Measurements from ENCODE around the gene NF2.

The NF2 gene

DNA sequence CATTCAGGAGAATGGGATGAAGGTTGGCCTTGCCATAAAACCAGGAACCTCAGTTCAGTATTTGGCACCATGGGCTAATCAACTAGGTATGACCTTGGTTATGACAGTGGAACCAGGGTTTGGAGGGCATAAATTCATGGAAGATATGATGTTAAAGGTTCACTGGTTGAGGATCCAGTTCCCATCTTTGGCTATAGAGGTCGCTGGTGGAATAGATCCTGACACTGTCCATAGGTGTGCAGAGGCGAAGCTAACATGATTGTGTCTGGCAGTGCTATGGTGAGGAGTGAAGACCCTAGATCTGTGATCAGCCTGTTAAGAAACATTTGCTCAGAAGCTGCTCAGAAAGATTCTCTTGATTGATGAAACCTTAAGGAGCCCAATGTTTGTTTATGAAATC, 5.7 kb downstream of the NF2 start:
- Mint-ChIP-seq H3K27ac (no peak overlapping the region), H3K4me1 (ENCODE audit: low read depth) (peaks cover 13% of the 10 kb centered on the region), H3K36me3 (ENCODE audit: low read depth) (peaks cover 31% of the 10 kb centered on the region), H3K27me3 (ENCODE audit: low read depth) (no peaks in the 10 kb centered on the region), H3K4me3 (no peak overlapping the region), H3K9me3 (peaks cover 7% of the 10 kb centered on the region)
- no peak for DNase-seq (ENCODE audit: low spot score)

DNA sequence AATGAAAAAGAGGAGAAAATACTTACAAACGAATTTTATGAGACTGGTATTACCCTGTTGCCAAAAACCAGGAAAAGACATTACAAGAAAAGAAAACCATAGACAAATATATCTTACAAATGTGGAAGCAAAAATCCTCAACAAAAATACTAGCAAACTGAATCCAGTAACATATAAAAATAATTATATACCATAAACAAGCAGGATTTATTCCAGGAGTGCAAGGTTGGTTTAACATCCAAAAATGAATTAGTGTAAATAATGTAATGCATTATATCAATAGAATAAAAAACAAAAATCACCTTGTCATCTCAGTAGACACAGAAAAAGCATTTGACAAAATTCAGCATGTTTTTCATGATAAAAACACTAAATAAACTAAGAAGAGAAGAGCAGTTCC, 7.3 kb downstream of the NF2 start:
- no peak for DNase-seq (ENCODE audit: low spot score)
- Mint-ChIP-seq H3K4me3 (no peak overlapping the region), H3K27ac (no peak overlapping the region), H3K27me3 (ENCODE audit: low read depth) (no peaks in the 10 kb centered on the region), H3K36me3 (ENCODE audit: low read depth) (peaks cover 30% of the 10 kb centered on the region), H3K9me3 (peaks cover 7% of the 10 kb centered on the region), H3K4me1 (ENCODE audit: low read depth) (peaks cover 9% of the 10 kb centered on the region)

DNA sequence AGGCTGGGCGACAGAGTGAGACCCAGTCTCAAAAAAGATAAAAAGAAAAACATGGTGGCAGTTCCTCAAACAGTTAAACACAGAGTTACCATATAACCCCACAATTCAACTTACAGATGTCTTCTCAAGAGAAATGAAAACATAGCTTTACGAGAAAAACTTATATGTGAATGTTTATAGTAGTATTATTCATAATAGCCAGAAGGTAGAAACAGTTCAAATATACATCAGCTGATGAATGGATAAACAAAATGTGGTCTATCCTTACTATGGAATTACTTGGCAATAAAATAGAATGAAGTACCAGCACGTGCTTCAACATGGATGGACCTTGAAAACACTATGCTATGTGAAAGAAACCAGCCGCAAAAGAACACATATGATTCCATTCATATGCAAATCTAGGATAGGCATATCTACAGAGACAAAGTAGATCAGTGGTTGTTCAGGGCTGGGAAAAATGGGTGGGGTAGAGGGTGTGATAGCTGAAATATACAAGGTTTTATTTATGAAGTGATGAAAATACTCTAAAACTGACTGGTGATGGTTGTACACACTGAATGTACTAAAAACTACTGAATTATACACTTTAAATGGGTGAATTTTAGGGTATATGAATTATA, 12.4 kb downstream of the NF2 start:
- Mint-ChIP-seq H3K4me1 (ENCODE audit: low read depth) (peaks cover 17% of the 10 kb centered on the region), H3K27ac (no peak overlapping the region), H3K36me3 (ENCODE audit: low read depth) (peaks cover 8% of the 10 kb centered on the region), H3K4me3 (no peak overlapping the region), H3K9me3 (peaks cover 3% of the 10 kb centered on the region), H3K27me3 (ENCODE audit: low read depth) (no peaks in the 10 kb centered on the region)
- DNase-seq (ENCODE audit: low spot score) = no peak

DNA sequence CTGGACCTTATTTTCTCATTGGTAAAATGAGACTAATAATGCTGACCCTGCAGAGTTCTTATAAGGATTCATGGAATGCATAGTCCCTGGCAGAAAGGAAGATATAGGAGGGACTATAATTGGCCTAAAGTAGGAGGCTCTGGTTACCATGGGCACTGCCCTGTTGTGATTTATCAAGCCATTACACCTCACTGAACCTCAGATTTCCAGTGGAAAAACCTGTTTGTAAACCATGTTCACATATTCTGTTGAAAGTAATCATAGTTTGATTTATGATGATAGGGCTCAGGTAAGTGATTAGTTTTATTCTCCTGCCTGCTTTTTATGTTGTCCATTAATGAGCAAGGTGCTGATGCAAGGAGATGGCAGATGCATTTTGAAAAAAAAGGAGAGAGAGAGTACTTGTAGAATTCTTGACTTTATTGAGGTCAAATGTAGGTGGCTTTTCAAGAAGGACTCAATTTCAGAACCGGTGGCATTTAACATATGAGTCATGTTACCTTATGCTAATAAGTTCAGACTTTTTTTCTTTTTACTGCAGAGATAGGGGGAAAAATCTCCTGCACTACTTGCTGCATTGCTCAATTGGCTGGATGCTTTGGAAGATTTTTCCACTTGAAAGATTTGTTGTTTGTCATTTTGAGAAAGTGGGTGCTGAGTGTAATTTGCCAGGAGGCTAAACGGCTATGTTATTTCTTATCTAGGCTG, 14.6 kb downstream of the NF2 start:
- Mint-ChIP-seq H3K4me3 (no peak overlapping the region), H3K9me3 (no peaks in the 10 kb centered on the region), H3K4me1 (ENCODE audit: low read depth) (peaks cover 26% of the 10 kb centered on the region), H3K27ac (no peak overlapping the region), H3K27me3 (ENCODE audit: low read depth) (no peaks in the 10 kb centered on the region), H3K36me3 (ENCODE audit: low read depth) (peaks cover 4% of the 10 kb centered on the region)
- no peak for DNase-seq (ENCODE audit: low spot score)

DNA sequence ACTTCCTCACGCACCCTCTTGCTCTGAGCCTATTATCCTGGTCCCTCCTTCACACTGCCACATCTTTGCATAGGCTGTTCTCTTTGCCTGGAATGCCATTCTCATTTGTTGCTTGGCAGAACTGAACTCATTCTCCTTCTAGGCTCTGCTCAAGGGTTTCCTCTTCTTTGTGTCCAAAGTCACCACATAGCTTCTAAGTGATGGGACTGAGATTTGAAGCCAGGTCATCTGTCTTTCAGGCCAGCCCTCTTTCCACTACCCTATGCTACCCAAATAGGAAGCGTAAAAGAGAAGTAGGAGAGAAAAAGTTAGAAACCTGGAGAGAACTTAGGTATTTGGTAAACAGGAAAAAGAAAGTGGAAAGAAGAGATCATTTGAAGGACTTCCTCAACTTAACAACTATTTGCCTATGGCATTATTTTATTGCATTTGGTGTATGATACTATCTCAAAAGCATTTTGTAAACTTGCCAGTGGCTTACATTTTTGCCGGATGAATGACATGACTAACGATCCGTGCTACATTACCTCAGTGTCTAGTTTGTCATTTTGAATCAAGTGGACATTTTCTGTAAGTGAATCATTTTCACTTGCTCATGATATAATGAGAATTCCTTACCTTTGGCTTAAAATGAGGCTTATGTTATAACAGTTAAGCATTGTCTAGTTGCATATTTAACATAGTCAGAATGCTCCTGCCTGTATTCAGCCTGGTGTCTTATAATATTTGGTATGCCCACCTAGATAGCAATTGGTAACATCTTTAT, 18.5 kb downstream of the NF2 start:
- H3K4me1 Mint-ChIP-seq (ENCODE audit: low read depth) = peaks cover 56% of the 10 kb centered on the region
- no peaks in the 10 kb centered on the region for H3K27me3 Mint-ChIP-seq (ENCODE audit: low read depth)
- no peaks in the 10 kb centered on the region for H3K9me3 Mint-ChIP-seq
- no peak for DNase-seq (ENCODE audit: low spot score)
- no peaks in the 10 kb centered on the region for H3K36me3 Mint-ChIP-seq (ENCODE audit: low read depth)
- no peak overlapping the region for H3K27ac Mint-ChIP-seq
- H3K4me3 Mint-ChIP-seq = no peak overlapping the region

DNA sequence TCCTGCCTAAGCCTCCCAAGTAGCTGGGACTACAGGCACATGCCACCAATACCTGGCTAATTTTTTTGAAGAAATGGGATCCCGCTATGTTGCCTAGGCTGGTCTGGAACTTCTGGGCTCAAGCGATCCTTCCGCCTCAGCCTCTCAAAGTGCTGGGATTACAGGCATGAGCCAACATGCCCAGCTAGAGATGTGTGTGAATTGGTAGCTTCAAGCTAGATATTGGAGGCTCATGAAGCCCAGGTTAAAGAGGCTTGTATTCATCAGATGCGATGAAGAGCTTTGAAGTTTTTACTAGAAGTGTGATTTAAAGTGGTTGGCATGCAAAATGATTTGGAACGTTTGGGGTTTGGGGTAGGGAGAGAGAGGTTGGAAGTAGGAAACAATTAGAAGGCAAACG, 19.6 kb downstream of the NF2 start:
- peak overlapping the region; percentile 6 for H3K4me3 Mint-ChIP-seq
- no peaks in the 10 kb centered on the region for H3K9me3 Mint-ChIP-seq
- H3K4me1 Mint-ChIP-seq (ENCODE audit: low read depth) = peaks cover 46% of the 10 kb centered on the region
- H3K27me3 Mint-ChIP-seq (ENCODE audit: low read depth) = no peaks in the 10 kb centered on the region
- peak overlapping the region; percentile 22 for H3K27ac Mint-ChIP-seq
- DNase-seq (ENCODE audit: low spot score) = no peak
- H3K36me3 Mint-ChIP-seq (ENCODE audit: low read depth) = no peaks in the 10 kb centered on the region

DNA sequence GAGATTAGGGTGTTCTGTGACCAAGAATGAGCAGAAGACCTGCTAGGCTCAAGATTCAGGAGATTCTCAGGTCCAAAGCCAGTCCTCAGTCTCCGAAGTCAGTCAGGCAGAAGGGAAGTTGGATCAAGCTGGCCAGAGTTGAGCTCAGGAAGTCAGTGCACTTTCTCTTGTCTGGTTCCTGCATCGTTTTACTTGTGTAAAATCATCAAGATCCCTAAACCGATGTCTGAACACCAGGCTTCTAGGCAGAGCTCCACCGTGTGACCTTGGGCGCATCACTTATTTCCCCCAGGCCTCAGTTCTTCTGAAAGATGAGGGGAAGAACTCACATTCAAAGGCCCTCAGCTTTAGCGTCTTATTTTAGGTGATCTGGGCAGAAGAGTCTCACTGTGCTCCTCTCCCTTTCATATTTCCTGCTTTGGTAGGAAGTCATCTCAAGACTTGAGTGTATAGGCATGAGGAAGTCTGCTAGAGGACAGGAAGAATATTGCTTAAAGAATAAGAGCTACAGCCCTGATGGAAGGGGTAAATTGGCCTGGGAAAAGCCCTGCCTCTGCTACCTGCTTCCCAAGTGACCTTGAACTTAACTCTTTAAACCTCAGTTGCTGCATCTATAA, 20.2 kb downstream of the NF2 start:
- H3K4me1 Mint-ChIP-seq (ENCODE audit: low read depth) = peaks cover 43% of the 10 kb centered on the region
- no peaks in the 10 kb centered on the region for H3K9me3 Mint-ChIP-seq
- H3K4me3 Mint-ChIP-seq = peak overlapping the region; percentile 6
- H3K27ac Mint-ChIP-seq = peak overlapping the region; percentile 22
- DNase-seq (ENCODE audit: low spot score) = no peak
- no peaks in the 10 kb centered on the region for H3K36me3 Mint-ChIP-seq (ENCODE audit: low read depth)
- H3K27me3 Mint-ChIP-seq (ENCODE audit: low read depth) = no peaks in the 10 kb centered on the region

DNA sequence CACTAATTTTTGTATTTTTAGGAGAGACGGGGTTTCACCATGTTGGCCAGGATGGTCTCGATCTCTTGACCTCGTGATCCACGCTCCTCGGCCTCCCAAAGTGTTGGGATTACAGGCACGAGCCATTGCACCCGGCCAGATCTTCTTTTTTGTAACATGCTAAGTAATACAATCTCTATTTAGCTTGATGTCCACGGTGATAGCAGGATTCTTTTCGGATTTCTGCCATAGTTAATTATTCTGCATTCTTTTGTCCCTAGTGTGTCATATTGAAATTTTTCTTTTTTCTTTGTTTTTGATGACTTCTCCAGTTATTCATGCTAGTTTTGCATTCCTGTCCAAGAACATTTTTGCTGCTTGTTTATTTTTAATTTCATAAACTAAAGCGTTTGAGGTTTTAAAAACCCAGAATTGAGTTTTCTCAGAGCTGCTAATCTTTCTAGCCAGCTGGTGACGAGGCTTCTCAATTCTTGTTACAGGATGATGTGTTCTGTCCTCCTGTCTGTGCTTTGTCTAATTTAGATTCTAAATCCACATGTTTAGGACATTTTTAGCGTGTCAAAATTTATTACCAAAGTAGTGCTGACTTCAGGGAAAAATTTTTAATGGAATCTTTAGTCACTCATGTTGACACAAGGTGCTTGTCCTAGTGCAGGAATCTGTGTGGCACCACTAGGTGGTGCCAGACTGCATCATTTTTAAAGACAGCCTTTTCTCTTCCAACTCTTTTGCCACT, 21.8 kb downstream of the NF2 start:
- no peaks in the 10 kb centered on the region for H3K27me3 Mint-ChIP-seq (ENCODE audit: low read depth)
- no peaks in the 10 kb centered on the region for H3K9me3 Mint-ChIP-seq
- H3K4me1 Mint-ChIP-seq (ENCODE audit: low read depth) = peaks cover 49% of the 10 kb centered on the region
- peak overlapping the region; percentile 13 for H3K27ac Mint-ChIP-seq
- peak; percentile 25 for DNase-seq (ENCODE audit: low spot score)
- H3K36me3 Mint-ChIP-seq (ENCODE audit: low read depth) = peaks cover 3% of the 10 kb centered on the region
- H3K4me3 Mint-ChIP-seq = peak overlapping the region; percentile 45

DNA sequence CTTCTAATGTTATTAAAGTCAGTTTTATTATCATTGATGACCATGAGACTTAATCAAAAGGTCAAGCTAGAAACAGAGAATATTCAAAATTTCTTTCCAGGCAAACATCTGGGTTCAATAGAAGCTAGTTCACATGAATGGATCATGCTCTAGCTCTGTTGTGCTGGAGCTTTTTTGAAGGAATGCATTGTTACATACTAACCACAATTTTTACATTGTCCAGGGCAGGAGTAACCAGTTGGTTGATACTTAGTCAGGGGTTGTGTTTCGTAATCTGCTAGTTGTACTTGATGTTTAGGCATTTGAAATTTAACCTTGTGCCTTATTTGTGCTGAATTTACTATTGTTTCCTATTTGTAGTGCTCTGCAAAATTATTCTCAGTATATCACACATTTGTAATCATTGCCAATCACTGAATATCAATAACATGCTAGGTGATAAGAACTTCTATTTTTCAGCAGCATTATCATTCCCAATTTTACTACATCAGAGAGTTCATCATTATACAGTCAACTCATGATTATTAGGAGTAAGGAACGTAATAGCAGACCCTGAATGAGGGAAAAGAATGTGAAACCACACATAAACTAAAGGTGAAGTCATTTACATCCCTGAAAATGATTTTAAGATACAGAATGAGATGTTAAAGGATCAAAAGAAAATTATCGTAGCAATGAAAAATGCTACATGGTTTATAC, 23.2 kb downstream of the NF2 start:
- Mint-ChIP-seq H3K4me1 (ENCODE audit: low read depth) (peaks cover 49% of the 10 kb centered on the region), H3K27me3 (ENCODE audit: low read depth) (no peaks in the 10 kb centered on the region), H3K27ac (no peak overlapping the region), H3K9me3 (no peaks in the 10 kb centered on the region), H3K4me3 (no peak overlapping the region), H3K36me3 (ENCODE audit: low read depth) (peaks cover 3% of the 10 kb centered on the region)
- no peak for DNase-seq (ENCODE audit: low spot score)

DNA sequence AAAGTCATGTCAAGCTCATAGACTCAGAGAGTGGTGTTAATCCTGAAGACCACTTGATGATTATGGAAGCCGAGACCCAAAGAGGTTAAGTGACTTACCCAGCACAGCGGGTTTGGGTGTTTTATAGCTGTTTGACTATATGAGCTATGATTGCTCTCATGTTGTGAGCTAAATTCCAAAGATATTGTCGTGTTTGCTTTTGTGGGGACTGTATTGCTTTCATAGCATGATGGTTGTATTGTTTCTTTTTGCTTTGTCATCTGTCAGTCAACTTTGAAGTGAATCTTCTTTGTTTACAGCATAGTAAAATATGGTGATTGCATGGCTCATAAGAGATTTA, 23.7 kb downstream of the NF2 start:
- peaks cover 47% of the 10 kb centered on the region for H3K4me1 Mint-ChIP-seq (ENCODE audit: low read depth)
- H3K9me3 Mint-ChIP-seq = no peaks in the 10 kb centered on the region
- H3K36me3 Mint-ChIP-seq (ENCODE audit: low read depth) = peaks cover 3% of the 10 kb centered on the region
- no peak overlapping the region for H3K4me3 Mint-ChIP-seq
- DNase-seq (ENCODE audit: low spot score) = no peak
- H3K27me3 Mint-ChIP-seq (ENCODE audit: low read depth) = no peaks in the 10 kb centered on the region
- no peak overlapping the region for H3K27ac Mint-ChIP-seq

DNA sequence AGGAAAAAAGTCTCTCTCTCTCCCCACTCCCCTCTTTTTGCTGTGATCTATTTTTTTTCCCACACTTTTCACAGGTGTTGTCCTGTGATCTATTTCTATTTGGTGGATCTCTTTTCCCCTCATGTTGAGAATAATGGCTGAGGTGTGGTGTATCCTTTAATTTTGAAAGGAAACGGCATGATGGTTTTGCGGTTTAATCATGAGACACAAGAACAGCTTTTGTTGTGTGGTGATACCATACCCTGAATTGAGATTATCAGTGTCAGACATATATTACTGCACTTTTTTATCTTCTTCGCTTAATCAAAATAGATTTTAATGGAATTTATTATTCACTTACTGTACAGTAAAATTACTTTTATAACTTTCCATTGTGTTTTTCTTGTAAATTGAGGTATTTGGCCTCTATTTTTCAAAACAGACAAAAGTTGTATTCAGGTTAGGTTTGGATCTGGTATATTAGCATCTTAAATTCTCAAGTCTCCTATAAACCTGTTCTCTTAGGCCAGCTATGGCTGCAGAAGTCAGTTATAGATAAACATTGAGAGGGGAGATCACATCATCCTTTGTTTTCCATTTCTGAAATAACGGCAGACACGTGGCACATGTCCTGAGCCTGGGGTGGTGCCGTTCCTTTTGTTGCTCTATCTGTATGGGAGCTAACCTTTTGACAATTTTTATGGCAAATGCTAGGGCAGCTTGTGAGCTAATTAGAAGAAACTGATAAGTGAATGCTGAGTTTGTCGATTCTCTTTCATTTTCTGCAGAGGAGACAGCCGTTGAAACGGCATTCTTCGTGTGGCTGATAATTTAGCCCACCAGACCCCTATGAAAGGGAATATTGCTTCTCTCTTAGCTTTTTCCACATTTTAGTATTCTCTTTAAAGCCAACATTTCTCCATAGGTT, 25.8 kb downstream of the NF2 start:
- no peak for DNase-seq (ENCODE audit: low spot score)
- H3K4me3 Mint-ChIP-seq = peak overlapping the region; percentile 7
- no peak overlapping the region for H3K27ac Mint-ChIP-seq
- H3K27me3 Mint-ChIP-seq (ENCODE audit: low read depth) = no peaks in the 10 kb centered on the region
- peaks cover 5% of the 10 kb centered on the region for H3K36me3 Mint-ChIP-seq (ENCODE audit: low read depth)
- H3K4me1 Mint-ChIP-seq (ENCODE audit: low read depth) = peaks cover 44% of the 10 kb centered on the region
- H3K9me3 Mint-ChIP-seq = no peaks in the 10 kb centered on the region

DNA sequence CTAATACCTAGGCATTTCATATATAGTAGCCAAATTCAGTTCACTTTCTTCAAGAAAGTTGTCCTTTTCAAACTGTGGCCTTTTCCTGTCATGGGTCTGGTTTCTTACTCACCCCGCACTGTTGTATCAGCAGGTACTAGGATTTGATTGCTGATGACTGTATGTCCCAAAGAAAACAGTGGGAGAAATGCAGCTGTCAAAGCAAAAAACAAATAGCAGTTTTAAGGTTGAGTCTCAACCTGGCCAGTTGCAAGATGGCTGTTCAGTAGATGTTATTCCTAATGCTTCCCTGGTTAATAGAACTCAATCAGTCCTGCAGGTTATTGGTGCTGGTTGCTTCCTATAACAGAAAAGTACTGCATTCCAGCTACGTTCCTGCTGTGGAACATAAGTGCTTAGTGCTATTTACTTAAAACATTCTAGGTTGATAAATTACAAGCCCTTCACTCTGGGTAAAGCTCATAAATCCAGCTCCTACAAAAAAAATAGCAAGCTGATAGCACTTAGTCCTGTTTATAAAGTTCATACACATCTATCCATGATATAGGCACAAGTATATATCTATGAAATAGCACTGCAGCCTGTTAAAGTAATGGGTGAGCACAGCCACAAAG, 26.6 kb downstream of the NF2 start:
- Mint-ChIP-seq H3K27ac (no peak overlapping the region), H3K9me3 (no peaks in the 10 kb centered on the region), H3K27me3 (ENCODE audit: low read depth) (no peaks in the 10 kb centered on the region), H3K36me3 (ENCODE audit: low read depth) (peaks cover 5% of the 10 kb centered on the region), H3K4me1 (ENCODE audit: low read depth) (peaks cover 36% of the 10 kb centered on the region), H3K4me3 (no peak overlapping the region)
- no peak for DNase-seq (ENCODE audit: low spot score)

Data from T-helper 2 cell treated with Interferon-gamma antibody and Interleukin-4, amounts not matched to agents 5 μg/mL and 100 μg/mL, for 36 hours (primary cell).